ENCODE results near the gene SLC45A1. TPM values are rescaled to one million over a fixed set of nuclear protein-coding genes. Genes with fewer than 3 reads are reported as not detected.

Gene SLC45A1
- polyA plus RNA-seq, 1 donor (not counting 4 experiments of a cell fraction or from before 2014, with no cell fraction given) = 0.14 TPM

- no peak overlapping the region for H3K4me2 ChIP-seq (ENCODE audit: control insufficient read depth, extremely low read depth, insufficient read depth, low read depth, low read length)
- no peaks in the 10 kb centered on the region for H4K20me1 ChIP-seq (ENCODE audit: control insufficient read depth, extremely low read depth, insufficient read depth, low read length)
- DNase-seq (ENCODE audit: low read depth, low spot score) (no peak), FAIRE-seq (no peak)
- H3K4me1 ChIP-seq (ENCODE audit: control insufficient read depth, extremely low read depth, insufficient read depth, low read length) = no peaks in the 10 kb centered on the region
- no peak overlapping the region for H3K27ac ChIP-seq (ENCODE audit: control insufficient read depth, insufficient read depth, low read length)
- H3K79me2 ChIP-seq (ENCODE audit: control insufficient read depth, insufficient read depth, low read length) = peaks cover 12% of the 10 kb centered on the region
- peaks cover 4% of the 10 kb centered on the region for H3K9me1 ChIP-seq (ENCODE audit: control insufficient read depth, extremely low read depth, insufficient read depth, low read length)
- H3K9me3 ChIP-seq (ENCODE audit: control insufficient read depth, low read depth, low read length) = no peaks in the 10 kb centered on the region
- no peak overlapping the region for H3K4me3 ChIP-seq (ENCODE audit: control insufficient read depth in 2 of 3, extremely low read depth in 1 of 3, insufficient read depth in 2 of 3, low read depth in 1 of 3, low read length in 3 of 3)
- no peak overlapping the region for H2AFZ ChIP-seq (ENCODE audit: control insufficient read depth, low read length)
- dilution Hi-C loops (cut with MboI; ENCODE audit: extremely low pct_ligation_motif_present, low sequenced_read_pairs) = no loop called here
- no peak overlapping the region for H3K9ac ChIP-seq (ENCODE audit: control insufficient read depth, extremely low read depth, insufficient read depth, low read length)
- H3K36me3 ChIP-seq (ENCODE audit: control insufficient read depth in 2 of 2, extremely low read depth in 1 of 2, insufficient read depth in 2 of 2, low read length in 2 of 2) = peaks cover 2 to 4% of the 10 kb centered on the region in 2 experiments
- H3K27me3 ChIP-seq (ENCODE audit: control insufficient read depth, extremely low read depth, insufficient read depth, low read length) = no peaks in the 10 kb centered on the region
- TF ChIP-seq EZH2 (IDR thresholded peaks at IDR 0.05; ENCODE audit: low read length) (no peak), CTCF (optimal IDR thresholded peaks at IDR 0.05 in 1 of 3, IDR thresholded peaks at IDR 0.05 in 1 of 3, conservative IDR thresholded peaks at IDR 0.05 in 1 of 3; ENCODE audit: extremely low read depth in 1 of 3, insufficient read depth in 2 of 3, low read length in 3 of 3) (no peak)
Observed at GRCh38 chr1:8388732-8389562, 71.0 kb downstream of the SLC45A1 start.

GRCh38 chr1:8389958-8390535 lies 72.1 kb downstream of the SLC45A1 start:
- no peaks in the 10 kb centered on the region for H3K27me3 ChIP-seq (ENCODE audit: control insufficient read depth, extremely low read depth, insufficient read depth, low read length)
- DNase-seq (ENCODE audit: low read depth, low spot score) (no peak), FAIRE-seq (no peak)
- no peak overlapping the region for H3K4me3 ChIP-seq (ENCODE audit: control insufficient read depth in 2 of 3, extremely low read depth in 1 of 3, insufficient read depth in 2 of 3, low read depth in 1 of 3, low read length in 3 of 3)
- H3K79me2 ChIP-seq (ENCODE audit: control insufficient read depth, insufficient read depth, low read length) = peaks cover 8% of the 10 kb centered on the region
- H3K4me2 ChIP-seq (ENCODE audit: control insufficient read depth, extremely low read depth, insufficient read depth, low read depth, low read length) = no peak overlapping the region
- no peak overlapping the region for H3K9ac ChIP-seq (ENCODE audit: control insufficient read depth, extremely low read depth, insufficient read depth, low read length)
- no peaks in the 10 kb centered on the region for H3K9me3 ChIP-seq (ENCODE audit: control insufficient read depth, low read depth, low read length)
- H3K36me3 ChIP-seq (ENCODE audit: control insufficient read depth in 2 of 2, extremely low read depth in 1 of 2, insufficient read depth in 2 of 2, low read length in 2 of 2) = peaks cover 0 to 6% of the 10 kb centered on the region in 2 experiments
- TF ChIP-seq CTCF (optimal IDR thresholded peaks at IDR 0.05 in 1 of 3, IDR thresholded peaks at IDR 0.05 in 1 of 3, conservative IDR thresholded peaks at IDR 0.05 in 1 of 3; ENCODE audit: extremely low read depth in 1 of 3, insufficient read depth in 2 of 3, low read length in 3 of 3) = no peak
- TF ChIP-seq EZH2 (IDR thresholded peaks at IDR 0.05; ENCODE audit: low read length) = no peak
- H4K20me1 ChIP-seq (ENCODE audit: control insufficient read depth, extremely low read depth, insufficient read depth, low read length) = no peaks in the 10 kb centered on the region
- dilution Hi-C loops (cut with MboI; ENCODE audit: extremely low pct_ligation_motif_present, low sequenced_read_pairs) = no loop called here
- no peaks in the 10 kb centered on the region for H3K4me1 ChIP-seq (ENCODE audit: control insufficient read depth, extremely low read depth, insufficient read depth, low read length)
- peaks cover 4% of the 10 kb centered on the region for H3K9me1 ChIP-seq (ENCODE audit: control insufficient read depth, extremely low read depth, insufficient read depth, low read length)
- no peak overlapping the region for H2AFZ ChIP-seq (ENCODE audit: control insufficient read depth, low read length)
- no peak overlapping the region for H3K27ac ChIP-seq (ENCODE audit: control insufficient read depth, insufficient read depth, low read length)
